HG03378 (cell line): ENCODE measurements around the gene PDE3A.
"Not testable (repeated sequence)": the region's sequence is repeated elsewhere in the genome, so short reads cannot be mapped to it uniquely, and the experiment has no call there.

Source experiments
- ATAC-seq: cut with Tn5 transposase; IDR thresholded peaks from one replicate; pipeline ENCODE4 v1.9.1; 2021; ENCODE audit warnings: mild to moderate bottlenecking, moderate library complexity; ENCODE audit not compliant: unreplicated experiment

Gene PDE3A

DNA sequence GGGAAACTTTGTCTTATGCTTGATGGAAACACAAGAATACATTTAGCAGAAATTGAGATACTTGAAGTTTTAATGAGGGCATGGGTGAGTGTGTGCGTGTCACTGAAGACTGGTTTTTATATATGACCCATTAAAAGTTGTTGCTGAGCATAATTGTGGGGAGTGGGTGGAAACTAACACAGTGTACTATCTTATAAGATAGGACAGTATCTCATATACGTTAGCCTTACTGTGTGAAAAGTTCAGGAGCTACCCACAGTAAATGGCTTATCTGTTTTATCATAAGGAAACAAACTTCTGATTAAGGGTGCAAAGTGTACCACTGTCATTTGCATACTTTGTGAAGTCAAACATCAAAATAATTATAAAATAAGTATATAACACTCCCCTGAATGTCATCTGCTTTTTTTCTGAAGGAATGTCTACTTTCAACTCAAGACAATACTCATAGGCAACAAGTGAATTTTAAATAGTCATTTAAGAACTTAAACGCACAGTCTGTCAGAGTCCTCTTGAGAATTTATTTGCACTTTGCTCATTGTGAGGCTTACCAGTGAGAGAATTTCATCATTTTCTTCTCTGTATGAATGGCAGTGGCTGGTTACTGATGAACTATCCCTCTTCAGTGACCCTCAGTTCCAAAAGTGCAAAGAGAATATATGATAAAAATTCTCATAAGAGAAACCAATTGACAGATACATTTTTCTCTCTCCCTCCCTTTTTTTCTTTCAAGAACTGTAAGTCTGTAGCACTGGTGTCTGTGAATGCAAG lies 4.2 kb downstream of the PDE3A start:
- ATAC-seq, result no peak

- ATAC-seq, result no peak
Observed at GRCh38 chr12:20374795-20375194, 6.5 kb downstream of the PDE3A start.

DNA sequence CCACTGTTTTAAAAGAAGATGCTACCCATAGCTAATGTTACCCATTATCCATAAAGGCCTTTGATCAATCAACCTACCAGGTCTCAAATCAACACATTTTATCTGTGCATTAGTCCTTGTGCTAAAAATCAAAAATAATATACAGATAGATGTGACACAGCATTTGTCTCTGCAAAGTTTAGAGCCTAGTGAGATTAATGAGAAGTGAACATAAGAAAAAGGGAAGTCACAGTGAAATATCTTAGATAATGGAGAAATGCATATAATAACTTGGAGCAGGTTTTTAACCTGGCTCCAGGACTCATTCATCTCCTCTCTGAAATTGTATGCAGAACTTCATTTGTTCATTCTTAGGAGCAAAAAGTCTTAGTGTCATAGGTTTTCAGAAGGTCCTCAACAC lies 7.2 kb downstream of the PDE3A start:
- ATAC-seq, result no peak

GRCh38 chr12:20376984-20377383 lies 8.6 kb downstream of the PDE3A start:
- ATAC-seq, result no peak

GRCh38 chr12:20377750-20378149 lies 9.4 kb downstream of the PDE3A start:
- ATAC-seq, result no peak

DNA sequence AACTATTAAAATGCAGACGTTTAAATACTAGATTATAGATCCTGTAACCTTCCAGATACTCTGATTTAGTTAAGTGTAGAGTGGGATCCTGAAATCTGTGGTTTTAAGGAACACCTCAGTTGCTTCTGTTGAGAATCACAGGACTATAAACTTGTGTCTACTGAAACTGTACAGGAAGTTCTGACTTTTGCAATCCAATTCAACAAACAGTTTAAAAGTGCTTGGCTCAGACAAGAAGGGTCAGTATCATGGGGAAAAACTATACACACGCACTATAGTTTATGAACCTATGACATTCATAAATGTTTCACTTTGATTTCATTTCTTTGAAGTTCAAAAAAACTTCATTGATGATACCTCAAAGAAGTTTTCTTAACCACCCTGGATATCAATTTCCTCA lies 13.8 kb downstream of the PDE3A start:
- no peak for ATAC-seq

- ATAC-seq, result no peak
Observed at GRCh38 chr12:20383612-20384011, 15.3 kb downstream of the PDE3A start.

- ATAC-seq, result not testable (repeated sequence)
Observed at GRCh38 chr12:20384836-20385235, 16.5 kb downstream of the PDE3A start.

GRCh38 chr12:20390846-20391245 lies 22.5 kb downstream of the PDE3A start:
- ATAC-seq, result no peak

DNA sequence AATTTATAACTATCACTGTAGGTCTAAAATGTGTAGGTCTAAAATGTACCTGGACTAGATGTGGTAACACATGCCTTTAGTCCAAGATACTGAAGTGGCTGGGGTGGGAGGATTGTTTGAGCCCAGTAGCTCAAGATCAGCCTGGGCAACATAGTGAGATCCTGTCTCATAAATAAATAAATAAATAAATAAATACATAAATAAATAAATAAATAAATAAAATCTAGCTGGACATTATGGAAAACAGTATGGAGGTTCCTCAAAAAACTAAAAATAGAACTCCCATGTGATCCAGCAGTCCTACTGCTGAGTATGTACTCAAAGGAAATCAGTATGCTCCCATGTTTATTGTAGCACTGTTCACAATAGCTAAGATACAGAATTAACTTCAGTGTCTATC lies 24.0 kb downstream of the PDE3A start:
- no peak for ATAC-seq

GRCh38 chr12:20393707-20394106 lies 25.4 kb downstream of the PDE3A start:
- no peak for ATAC-seq

- no peak for ATAC-seq
Observed at GRCh38 chr12:20395791-20396550, 27.6 kb downstream of the PDE3A start.

DNA sequence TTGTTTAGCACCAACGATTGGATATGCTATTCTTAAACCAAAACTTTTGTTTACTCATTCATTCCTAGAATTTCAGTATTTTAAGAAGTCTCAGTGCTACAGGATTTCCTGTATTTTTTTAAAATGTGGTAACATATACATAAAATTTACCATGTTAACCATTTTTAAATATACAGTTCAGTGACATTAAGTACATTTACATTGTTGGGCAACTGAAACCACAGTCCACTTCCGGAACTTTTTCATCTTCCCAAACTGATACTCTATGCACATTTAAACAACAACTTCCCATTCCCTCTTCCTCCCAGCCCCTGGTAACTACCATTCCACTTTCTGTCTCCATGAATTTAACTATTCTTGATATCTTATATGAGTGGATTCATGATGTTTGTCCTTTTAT lies 30.3 kb downstream of the PDE3A start:
- ATAC-seq, result no peak

- no peak for ATAC-seq
Observed at GRCh38 chr12:20400003-20400402, 31.7 kb downstream of the PDE3A start.

- no peak for ATAC-seq
Observed at GRCh38 chr12:20403230-20403629, 34.9 kb downstream of the PDE3A start.

GRCh38 chr12:20404576-20405346 lies 36.4 kb downstream of the PDE3A start:
- no peak for ATAC-seq

GRCh38 chr12:20409607-20410377 lies 41.5 kb downstream of the PDE3A start:
- ATAC-seq, result no peak

GRCh38 chr12:20410734-20411133 lies 42.4 kb downstream of the PDE3A start:
- no peak for ATAC-seq

DNA sequence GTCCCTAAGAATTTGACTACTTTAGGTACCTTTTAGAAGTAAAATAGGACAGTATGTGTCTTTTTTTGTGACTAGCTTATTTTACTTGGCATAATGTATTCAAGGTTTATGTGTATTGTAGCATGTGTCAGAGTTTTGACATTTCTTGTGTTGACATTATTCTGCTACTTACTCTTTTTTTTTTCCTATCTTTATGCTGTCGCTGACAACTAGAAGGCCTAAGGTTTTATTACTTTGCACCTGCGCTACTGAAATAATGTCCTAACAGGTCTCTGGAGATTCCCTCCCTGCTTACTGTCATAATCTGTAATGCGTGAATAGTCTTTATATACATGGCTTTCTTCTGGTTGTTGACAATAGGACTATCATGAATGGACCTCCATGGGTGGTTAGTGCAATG lies 43.0 kb downstream of the PDE3A start:
- no peak for ATAC-seq

GRCh38 chr12:20415028-20415427 lies 46.7 kb downstream of the PDE3A start:
- ATAC-seq, result no peak

GRCh38 chr12:20415641-20416040 lies 47.3 kb downstream of the PDE3A start:
- ATAC-seq, result no peak
